ENCODE data around the gene CRISP1. TPM values are rescaled to one million over a fixed set of nuclear protein-coding genes. Genes with fewer than 3 reads are reported as not detected.

CRISP1 gene
- total and polyA plus RNA-seq, 2 donors (not counting 1 experiment from before 2014, with no cell fraction given) = not detected

DNA sequence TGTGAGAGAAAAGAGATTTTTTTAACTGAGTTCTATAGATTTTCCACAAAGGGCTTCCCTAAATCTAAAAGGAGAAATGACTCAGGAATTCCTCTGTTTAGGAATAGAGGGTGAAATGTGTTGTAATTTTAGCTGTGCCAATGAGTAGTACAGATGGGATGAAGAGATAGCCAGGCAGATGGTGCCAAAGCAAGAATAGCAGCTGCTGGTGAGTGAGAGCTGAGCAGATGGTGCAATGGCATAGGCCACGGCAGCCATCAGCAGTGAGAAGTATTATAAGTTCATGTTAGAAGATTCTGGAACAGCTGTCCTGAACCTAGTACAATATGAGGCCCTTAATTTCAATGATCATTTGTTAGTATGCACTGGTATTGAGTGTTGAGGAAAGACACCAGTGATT is 40.2 kb upstream of the CRISP1 start:
- H3K4me3 Mint-ChIP-seq = no peak overlapping the region
- H3K27ac Mint-ChIP-seq = no peak overlapping the region
- Histone ChIP-seq H3K4me3 (ENCODE audit: control extremely low read depth in 1 of 5, extremely low read depth in 1 of 5, insufficient read depth in 1 of 5, low read depth in 2 of 5, low read length in 4 of 5) (no peak overlapping the region), H3K27ac (ENCODE audit: low read length in 2 of 2) (no peak overlapping the region), H3K36me3 (replicated peaks in 1 of 2; ENCODE audit: control extremely low read depth in 1 of 2, control insufficient read depth in 1 of 2, extremely low read depth in 1 of 2, insufficient read depth in 2 of 2, low read length in 1 of 2) (no peaks in the 10 kb centered on the region), H3K79me2 (ENCODE audit: control insufficient read depth, insufficient read depth, low read length) (no peaks in the 10 kb centered on the region), H2AFZ (ENCODE audit: insufficient read depth, low read depth, low read length, poor library complexity, severe bottlenecking) (no peak overlapping the region), H3K9ac (ENCODE audit: low read length) (no peak overlapping the region), H3K4me1 (ENCODE audit: control insufficient read depth in 2 of 2, insufficient read depth in 2 of 2, low read length in 2 of 2) (no peaks in the 10 kb centered on the region), H3K9me3 (ENCODE audit: control extremely low read depth in 1 of 3, control insufficient read depth in 2 of 3, insufficient read depth in 1 of 3, low read length in 2 of 3) (no peaks in the 10 kb centered on the region), H3K4me2 (replicated peaks; ENCODE audit: low read depth, low read length, poor library complexity, severe bottlenecking) (no peak overlapping the region), H3K27me3 (replicated peaks in 1 of 4; ENCODE audit: control extremely low read depth in 1 of 4, control insufficient read depth in 3 of 4, insufficient read depth in 4 of 4, low read length in 3 of 4) (no peaks in the 10 kb centered on the region), H4K20me1 (ENCODE audit: control insufficient read depth, insufficient read depth, low read length, poor library complexity, severe bottlenecking) (no peaks in the 10 kb centered on the region)
- ChIA-PET CTCF (no interaction called here), POLR2A (no interaction called here)
- TF ChIP-seq EZH2 (IDR thresholded peaks at IDR 0.05; ENCODE audit: borderline replicate concordance, insufficient read depth, low read depth, low read length, poor library complexity, severe bottlenecking) = no peak
- TF ChIP-seq, protein P1, sequence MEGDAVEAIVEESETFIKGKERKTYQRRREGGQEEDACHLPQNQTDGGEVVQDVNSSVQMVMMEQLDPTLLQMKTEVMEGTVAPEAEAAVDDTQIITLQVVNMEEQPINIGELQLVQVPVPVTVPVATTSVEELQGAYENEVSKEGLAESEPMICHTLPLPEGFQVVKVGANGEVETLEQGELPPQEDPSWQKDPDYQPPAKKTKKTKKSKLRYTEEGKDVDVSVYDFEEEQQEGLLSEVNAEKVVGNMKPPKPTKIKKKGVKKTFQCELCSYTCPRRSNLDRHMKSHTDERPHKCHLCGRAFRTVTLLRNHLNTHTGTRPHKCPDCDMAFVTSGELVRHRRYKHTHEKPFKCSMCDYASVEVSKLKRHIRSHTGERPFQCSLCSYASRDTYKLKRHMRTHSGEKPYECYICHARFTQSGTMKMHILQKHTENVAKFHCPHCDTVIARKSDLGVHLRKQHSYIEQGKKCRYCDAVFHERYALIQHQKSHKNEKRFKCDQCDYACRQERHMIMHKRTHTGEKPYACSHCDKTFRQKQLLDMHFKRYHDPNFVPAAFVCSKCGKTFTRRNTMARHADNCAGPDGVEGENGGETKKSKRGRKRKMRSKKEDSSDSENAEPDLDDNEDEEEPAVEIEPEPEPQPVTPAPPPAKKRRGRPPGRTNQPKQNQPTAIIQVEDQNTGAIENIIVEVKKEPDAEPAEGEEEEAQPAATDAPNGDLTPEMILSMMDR (IDR thresholded peaks at IDR 0.05) = no peak
- no peaks in the 10 kb centered on the region for H3K9me3 Mint-ChIP-seq (ENCODE audit: insufficient read depth)
- intact Hi-C loops (cut with micrococcal nuclease) = no loop called here
- no peaks in the 10 kb centered on the region for H3K4me1 Mint-ChIP-seq
- H3K27me3 Mint-ChIP-seq = no peaks in the 10 kb centered on the region
- WGBS (ENCODE audit: insufficient coverage) = 50% methylated on average over 1 of the region's 1 CpG
- DNase-seq (no peak), ATAC-seq (ENCODE audit: low read depth) (no peak)

DNA sequence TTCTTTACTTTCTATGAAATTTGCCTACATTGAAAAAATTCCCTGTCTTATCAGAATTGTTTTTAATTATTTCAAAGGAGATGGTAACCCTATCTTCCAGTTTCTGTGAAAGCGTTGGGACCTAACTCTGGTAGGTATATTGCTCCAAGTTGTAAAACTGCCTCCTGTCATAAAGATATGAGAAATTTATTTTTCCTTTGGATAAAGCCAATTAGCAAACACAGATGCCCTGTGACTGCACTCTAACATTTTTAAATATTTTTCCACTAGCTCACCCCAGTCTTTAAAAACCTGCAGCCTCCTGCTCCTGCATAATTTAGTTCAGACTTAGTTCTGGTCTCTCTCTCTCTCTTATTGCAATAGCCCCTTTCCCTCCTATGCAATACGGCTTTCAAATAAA is 39.0 kb upstream of the CRISP1 start:
- TF ChIP-seq, protein P1 (IDR thresholded peaks at IDR 0.05) = no peak
- TF ChIP-seq EZH2 (IDR thresholded peaks at IDR 0.05; ENCODE audit: borderline replicate concordance, insufficient read depth, low read depth, low read length, poor library complexity, severe bottlenecking) = no peak
- Histone ChIP-seq H3K27me3 (replicated peaks in 1 of 4; ENCODE audit: control extremely low read depth in 1 of 4, control insufficient read depth in 3 of 4, insufficient read depth in 4 of 4, low read length in 3 of 4) (no peaks in the 10 kb centered on the region), H4K20me1 (ENCODE audit: control insufficient read depth, insufficient read depth, low read length, poor library complexity, severe bottlenecking) (no peaks in the 10 kb centered on the region), H3K9me3 (ENCODE audit: control extremely low read depth in 1 of 3, control insufficient read depth in 2 of 3, insufficient read depth in 1 of 3, low read length in 2 of 3) (no peaks in the 10 kb centered on the region), H3K36me3 (replicated peaks in 1 of 2; ENCODE audit: control extremely low read depth in 1 of 2, control insufficient read depth in 1 of 2, extremely low read depth in 1 of 2, insufficient read depth in 2 of 2, low read length in 1 of 2) (no peaks in the 10 kb centered on the region), H3K4me2 (replicated peaks; ENCODE audit: low read depth, low read length, poor library complexity, severe bottlenecking) (no peak overlapping the region), H3K27ac (ENCODE audit: low read length in 2 of 2) (no peak overlapping the region), H3K4me1 (ENCODE audit: control insufficient read depth in 2 of 2, insufficient read depth in 2 of 2, low read length in 2 of 2) (no peaks in the 10 kb centered on the region), H2AFZ (ENCODE audit: insufficient read depth, low read depth, low read length, poor library complexity, severe bottlenecking) (no peak overlapping the region), H3K4me3 (ENCODE audit: control extremely low read depth in 1 of 5, extremely low read depth in 1 of 5, insufficient read depth in 1 of 5, low read depth in 2 of 5, low read length in 4 of 5) (no peak overlapping the region), H3K9ac (ENCODE audit: low read length) (no peak overlapping the region), H3K79me2 (ENCODE audit: control insufficient read depth, insufficient read depth, low read length) (no peaks in the 10 kb centered on the region)
- H3K27me3 Mint-ChIP-seq = no peaks in the 10 kb centered on the region
- H3K27ac Mint-ChIP-seq = no peak overlapping the region
- no peak overlapping the region for H3K4me3 Mint-ChIP-seq
- no CpG with 5 or more reads among the region's 2 CpGs for WGBS (ENCODE audit: insufficient coverage)
- ChIA-PET CTCF (no interaction called here), POLR2A (no interaction called here)
- DNase-seq = no peak
- intact Hi-C loops (cut with micrococcal nuclease) = no loop called here
- no peaks in the 10 kb centered on the region for H3K9me3 Mint-ChIP-seq (ENCODE audit: insufficient read depth)
- H3K4me1 Mint-ChIP-seq = no peaks in the 10 kb centered on the region
- ATAC-seq (ENCODE audit: low read depth) = no peak

All from B cell (primary cell).